Measurements from ENCODE around the gene MPHOSPH10. TPM values are rescaled to one million over a fixed set of nuclear protein-coding genes. Genes with fewer than 3 reads are reported as not detected.

MPHOSPH10 gene
- polyA plus RNA-seq, 1 experiment = 7.1 TPM

DNA sequence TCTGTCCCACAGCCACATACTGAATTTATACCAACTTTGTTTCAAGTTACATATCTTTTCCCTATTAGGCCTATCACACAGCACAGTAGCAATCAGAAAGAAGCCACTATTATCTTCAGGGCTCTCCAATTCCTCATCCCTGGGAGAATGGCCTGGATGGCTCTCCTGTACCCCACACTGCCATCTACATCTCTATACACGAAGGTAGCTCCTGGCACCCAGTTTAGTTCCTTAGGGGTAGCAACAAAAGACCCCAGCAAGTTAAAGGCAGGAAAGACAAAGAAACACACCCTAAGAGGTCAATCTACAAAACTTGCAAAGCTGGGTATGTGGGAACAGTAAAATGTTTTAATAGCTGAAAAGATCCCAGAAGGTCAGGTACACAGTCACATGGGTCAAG is 56.5 kb downstream of the MPHOSPH10 start:
- no peak for DNase-seq (ENCODE audit: low read depth)
- TF ChIP-seq, protein P1, sequence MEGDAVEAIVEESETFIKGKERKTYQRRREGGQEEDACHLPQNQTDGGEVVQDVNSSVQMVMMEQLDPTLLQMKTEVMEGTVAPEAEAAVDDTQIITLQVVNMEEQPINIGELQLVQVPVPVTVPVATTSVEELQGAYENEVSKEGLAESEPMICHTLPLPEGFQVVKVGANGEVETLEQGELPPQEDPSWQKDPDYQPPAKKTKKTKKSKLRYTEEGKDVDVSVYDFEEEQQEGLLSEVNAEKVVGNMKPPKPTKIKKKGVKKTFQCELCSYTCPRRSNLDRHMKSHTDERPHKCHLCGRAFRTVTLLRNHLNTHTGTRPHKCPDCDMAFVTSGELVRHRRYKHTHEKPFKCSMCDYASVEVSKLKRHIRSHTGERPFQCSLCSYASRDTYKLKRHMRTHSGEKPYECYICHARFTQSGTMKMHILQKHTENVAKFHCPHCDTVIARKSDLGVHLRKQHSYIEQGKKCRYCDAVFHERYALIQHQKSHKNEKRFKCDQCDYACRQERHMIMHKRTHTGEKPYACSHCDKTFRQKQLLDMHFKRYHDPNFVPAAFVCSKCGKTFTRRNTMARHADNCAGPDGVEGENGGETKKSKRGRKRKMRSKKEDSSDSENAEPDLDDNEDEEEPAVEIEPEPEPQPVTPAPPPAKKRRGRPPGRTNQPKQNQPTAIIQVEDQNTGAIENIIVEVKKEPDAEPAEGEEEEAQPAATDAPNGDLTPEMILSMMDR (IDR thresholded peaks at IDR 0.05; ENCODE audit: insufficient read depth, low read depth, low read length) = no peak
- H3K4me3 ChIP-seq (ENCODE audit: low read depth, low read length) = no peak overlapping the region
- H3K27me3 ChIP-seq (ENCODE audit: control insufficient read depth, insufficient read depth, low read length) = peaks cover 4% of the 10 kb centered on the region; the same call in 1 of the 2 replicates
- no peaks in the 10 kb centered on the region for H3K36me3 ChIP-seq (ENCODE audit: control insufficient read depth, insufficient read depth, low read length)
- CTCF ChIA-PET = interaction anchor here (0.6 to 1.2 kb wide), 3 partner anchors 31 to 161 kb away, joined by 3 read pairs; no protein-coding TSS in a partner anchor
- POLR2A ChIA-PET = no interaction called here

DNA sequence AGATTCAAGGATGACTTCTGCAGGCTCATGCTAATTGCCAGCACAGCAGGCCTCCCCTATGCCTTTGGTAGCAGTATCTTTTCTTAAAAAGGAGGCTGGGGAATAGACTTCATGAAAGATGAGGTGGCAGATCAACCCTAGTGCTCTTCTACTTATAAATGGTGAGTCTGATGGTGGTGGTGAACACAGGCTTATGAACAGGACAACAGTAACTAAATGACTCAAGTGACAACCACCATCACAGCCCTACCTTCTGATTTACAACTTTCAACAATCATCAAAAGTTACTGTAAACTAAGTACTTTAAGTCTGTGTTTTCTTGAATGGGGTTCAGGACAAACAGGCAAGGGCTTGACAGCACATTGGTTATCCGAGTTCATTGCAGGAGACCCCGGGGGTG is 57.2 kb downstream of the MPHOSPH10 start:
- no peak overlapping the region for H3K4me3 ChIP-seq (ENCODE audit: low read depth, low read length)
- CTCF ChIA-PET = interaction anchor here (1.2 kb wide), 1 partner anchor 87 kb away, joined by 3 read pairs; no protein-coding TSS in a partner anchor
- TF ChIP-seq, protein P1 (IDR thresholded peaks at IDR 0.05; ENCODE audit: insufficient read depth, low read depth, low read length) = no peak
- H3K27me3 ChIP-seq (ENCODE audit: control insufficient read depth, insufficient read depth, low read length) = peaks cover 4% of the 10 kb centered on the region; the same call in 1 of the 2 replicates
- no peaks in the 10 kb centered on the region for H3K36me3 ChIP-seq (ENCODE audit: control insufficient read depth, insufficient read depth, low read length)
- DNase-seq (ENCODE audit: low read depth) = no peak
- POLR2A ChIA-PET = no interaction called here

DNA sequence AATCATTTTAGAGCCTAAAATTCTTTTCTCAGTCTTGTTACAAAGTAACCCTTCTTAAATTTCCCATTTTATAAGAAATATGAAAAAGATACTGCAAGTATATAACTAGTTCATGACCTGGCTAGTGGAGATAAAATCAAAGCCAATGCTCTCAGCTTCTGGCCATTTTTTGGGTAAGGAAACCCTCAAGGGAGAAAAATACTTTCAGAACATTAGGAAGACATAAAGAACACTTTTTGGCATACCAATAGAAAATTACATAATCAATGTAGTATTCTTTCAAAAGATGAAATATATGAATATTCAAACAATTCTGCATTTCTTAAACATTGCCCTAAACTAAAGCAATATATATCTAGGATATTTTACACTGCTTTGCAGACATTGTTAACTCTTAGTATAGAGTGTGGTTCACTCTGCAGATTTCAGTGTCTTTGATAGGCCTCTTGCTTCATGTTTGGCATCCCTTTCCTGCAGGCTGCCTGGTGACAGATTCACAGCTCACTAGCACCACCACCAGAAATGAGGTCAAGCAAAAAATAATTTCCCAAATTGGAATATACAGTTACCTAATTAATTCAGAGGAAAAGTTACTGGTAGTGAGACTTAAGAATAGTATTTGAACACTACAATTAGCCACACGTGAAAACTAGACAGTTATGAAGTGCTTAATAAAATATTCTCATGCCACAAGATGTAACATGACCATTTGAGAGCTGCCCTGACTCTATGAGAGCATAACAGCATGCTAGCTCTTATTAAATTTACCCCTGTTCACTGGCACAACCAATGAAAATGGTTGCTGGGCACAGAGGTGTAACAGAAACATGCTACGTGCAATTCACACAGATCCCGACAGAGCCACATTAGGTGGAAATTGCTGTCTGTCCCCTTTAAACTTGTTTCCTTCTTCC is 60.5 kb downstream of the MPHOSPH10 start:
- no peak for DNase-seq (ENCODE audit: low read depth)
- TF ChIP-seq, protein P1 (IDR thresholded peaks at IDR 0.05; ENCODE audit: insufficient read depth, low read depth, low read length) = peak; percentile 33
- Histone ChIP-seq H3K4me3 (ENCODE audit: low read depth, low read length) (no peak overlapping the region), H3K27me3 (ENCODE audit: control insufficient read depth, insufficient read depth, low read length) (peaks cover 4% of the 10 kb centered on the region; the same call in 1 of the 2 replicates), H3K36me3 (ENCODE audit: control insufficient read depth, insufficient read depth, low read length) (no peaks in the 10 kb centered on the region)
- ChIA-PET POLR2A (no interaction called here), CTCF (interaction anchor here (0.7 to 1.8 kb wide), 3 partner anchors 22 to 90 kb away, joined by 3 to 4 read pairs (median 3); no protein-coding TSS in a partner anchor)

DNA sequence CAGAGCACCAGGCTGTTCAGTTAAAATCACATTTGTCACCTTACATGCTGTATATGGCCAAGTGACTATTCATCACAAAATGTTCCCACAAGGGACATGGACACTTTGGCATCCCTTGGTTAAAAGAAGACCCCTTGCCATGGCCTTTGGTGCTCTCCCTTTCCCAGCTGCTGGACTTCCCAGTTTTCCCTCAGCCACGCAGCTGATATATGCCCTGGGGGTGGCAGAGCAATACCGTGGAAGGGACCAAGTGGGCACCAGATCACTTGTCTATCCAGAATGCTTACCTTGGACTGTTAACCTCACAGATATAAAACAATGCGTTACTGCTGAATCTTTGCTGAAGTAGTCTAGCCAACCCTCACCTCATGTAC is 61.1 kb downstream of the MPHOSPH10 start:
- CTCF ChIA-PET = interaction anchor here (0.8 to 1.8 kb wide), 2 partner anchors 35 to 91 kb away, joined by 3 to 4 read pairs; no protein-coding TSS in a partner anchor
- H3K4me3 ChIP-seq (ENCODE audit: low read depth, low read length) = no peak overlapping the region
- DNase-seq (ENCODE audit: low read depth) = no peak
- no peaks in the 10 kb centered on the region for H3K36me3 ChIP-seq (ENCODE audit: control insufficient read depth, insufficient read depth, low read length)
- POLR2A ChIA-PET = no interaction called here
- TF ChIP-seq, protein P1 (IDR thresholded peaks at IDR 0.05; ENCODE audit: insufficient read depth, low read depth, low read length) = no peak
- H3K27me3 ChIP-seq (ENCODE audit: control insufficient read depth, insufficient read depth, low read length) = peaks cover 3% of the 10 kb centered on the region; the same call in 1 of the 2 replicates

Small RNAs within 50 kb of the gene (small RNA-seq; reads per million reads assigned to genes)
- gene AC007881.1 (ENCODE audit: insufficient read length, low read depth, low replicate concordance) = not detected

Other genes with a start within 250 kb of the MPHOSPH10 start
- gene VAX2, start 230.1 kb upstream of the MPHOSPH10 start, polyA plus RNA-seq (2011; rRNA removed) = 0.72 and 0.94 TPM in 2 replicates
- 0.85 and 1.3 TPM in 2 replicates for gene ATP6V1B1, start 194.7 kb upstream of the MPHOSPH10 start, polyA plus RNA-seq (2011; rRNA removed)
- gene ANKRD53, start 152.0 kb upstream of the MPHOSPH10 start, polyA plus RNA-seq (2011; rRNA removed) = 0.36 and 0.43 TPM in 2 replicates
- gene TEX261, start 135.8 kb upstream of the MPHOSPH10 start, polyA plus RNA-seq (2011; rRNA removed) = 83.2 and 101 TPM in 2 replicates
- 99.7 and 118 TPM in 2 replicates for gene NAGK, start 62.0 kb upstream of the MPHOSPH10 start, polyA plus RNA-seq (2011; rRNA removed)
- 10.8 and 15.9 TPM in 2 replicates for gene MCEE, start 405 bp upstream of the MPHOSPH10 start, polyA plus RNA-seq (2011; rRNA removed)
- 0.11 and 0.29 TPM in 2 replicates for gene PAIP2B, start 96.5 kb downstream of the MPHOSPH10 start, polyA plus RNA-seq (2011; rRNA removed)
- gene ZNF638, start 201.1 kb downstream of the MPHOSPH10 start, polyA plus RNA-seq (2011; rRNA removed) = 44.8 and 75.2 TPM in 2 replicates